WTC11 (cell line): Measurements from ENCODE around the gene TEX14. TPM values are rescaled to one million over a fixed set of nuclear protein-coding genes. Genes with fewer than 3 reads are reported as not detected.
A peak's percentile ranks its signal among the peaks of the same experiment; 100 is the strongest.

Experiments used
- ATAC-seq: fragments of 200-7000 bp; cut with Tn5 transposase; 2 replicates; pipeline ENCODE4 v1.10.0; 2021; ENCODE audit warnings: mild to moderate bottlenecking, moderate library complexity
- CTCF ChIA-PET: fragments of 300-600 bp; sonication (Branson Sonifier 250); formaldehyde crosslinking; loops from one replicate; lab custom pipeline; 2021; ENCODE audit warnings: antibody characterized with exemption; lab: Charles Lee
- POLR2A ChIA-PET: fragments of 350-600 bp; sonication (Branson Sonifier 250); formaldehyde crosslinking; loops from one replicate; lab custom pipeline; 2021; ENCODE audit warnings: antibody characterized with exemption; lab: Charles Lee
- DNase-seq: peaks from one replicate; pipeline ENCODE4 v3.0.0; 2021; ENCODE audit warnings: low spot score
- H3K27ac Mint-ChIP-seq: 2 replicates; pipeline ENCODE4 v1.8.0; 2021; ENCODE audit warnings: mixed read lengths
- H3K27me3 Mint-ChIP-seq: 2 replicates; pipeline ENCODE4 v1.8.0; 2021; ENCODE audit warnings: low read depth, mild to moderate bottlenecking, moderate library complexity, mixed read lengths
- H3K36me3 Mint-ChIP-seq: 2 replicates; pipeline ENCODE4 v1.8.0; 2021; ENCODE audit warnings: mixed read lengths
- H3K4me1 Mint-ChIP-seq: 2 replicates; pipeline ENCODE4 v1.8.0; 2022; ENCODE audit warnings: mixed read lengths
- H3K4me3 Mint-ChIP-seq: 2 replicates; pipeline ENCODE4 v1.8.0; 2021; ENCODE audit warnings: mild to moderate bottlenecking, moderate library complexity, mixed read lengths
- H3K9me3 Mint-ChIP-seq: 2 replicates; pipeline ENCODE4 v1.8.0; 2021; ENCODE audit warnings: mixed read lengths
- AFF4 ChIP-seq: sonication (generic); formaldehyde crosslinking; IDR thresholded peaks from 2 replicates; pipeline ENCODE4 v1.8.1; 2023; ENCODE audit warnings: mild to moderate bottlenecking, missing genetic modification reagents, borderline replicate concordance
- ATF6 ChIP-seq: sonication (generic); formaldehyde crosslinking; IDR thresholded peaks from 2 replicates; pipeline ENCODE4 v1.8.1; 2023; ENCODE audit warnings: mild to moderate bottlenecking, missing genetic modification reagents
- CDX4 ChIP-seq: fragments of 250-450 bp; sonication (Bioruptor Pico); IDR thresholded peaks from 2 replicates; pipeline ENCODE4 v1.9.0; 2021; ENCODE audit warnings: moderate library complexity, mild to moderate bottlenecking, inconsistent platforms, borderline replicate concordance
- CREB1 ChIP-seq: sonication (generic); formaldehyde crosslinking; IDR thresholded peaks from 2 replicates; pipeline ENCODE4 v1.8.0; 2023; ENCODE audit warnings: mild to moderate bottlenecking, missing genetic modification reagents
- CTCF ChIP-seq: fragments of 200-600 bp; IDR thresholded peaks from 2 replicates; pipeline ENCODE4 v1.8.0; 2022; ENCODE audit warnings: antibody characterized with exemption
- E2F4 ChIP-seq: sonication (generic); formaldehyde crosslinking; IDR thresholded peaks from 2 replicates; pipeline ENCODE4 v1.8.1; 2022; ENCODE audit warnings: low read depth, mild to moderate bottlenecking, moderate library complexity, missing genetic modification reagents, borderline replicate concordance
- FOXK1 ChIP-seq: sonication (generic); formaldehyde crosslinking; IDR thresholded peaks from 2 replicates; pipeline ENCODE4 v1.8.0; 2022; ENCODE audit warnings: mild to moderate bottlenecking, moderate library complexity, missing genetic modification reagents
- FOXP1 ChIP-seq: sonication (generic); formaldehyde crosslinking; IDR thresholded peaks from 2 replicates; pipeline ENCODE4 v1.8.0; 2022; ENCODE audit warnings: missing genetic modification reagents, mild to moderate bottlenecking, moderate library complexity, borderline replicate concordance
- GABPB1 ChIP-seq: sonication (generic); formaldehyde crosslinking; IDR thresholded peaks from 2 replicates; pipeline ENCODE4 v1.8.1; 2023; ENCODE audit warnings: mild to moderate bottlenecking, missing genetic modification reagents
- HMGXB4 ChIP-seq: sonication (generic); formaldehyde crosslinking; IDR thresholded peaks from 2 replicates; pipeline ENCODE4 v1.8.1; 2023; ENCODE audit warnings: mild to moderate bottlenecking, moderate library complexity, missing genetic modification reagents
- IRF2 ChIP-seq: sonication (generic); formaldehyde crosslinking; IDR thresholded peaks from 2 replicates; pipeline ENCODE4 v1.8.0; 2022; ENCODE audit warnings: low read depth, missing genetic modification reagents, borderline replicate concordance
- JAZF1 ChIP-seq: fragments of 250-450 bp; sonication (Bioruptor Pico); IDR thresholded peaks from 2 replicates; pipeline ENCODE4 v1.9.0; 2021; ENCODE audit warnings: moderate library complexity, mild to moderate bottlenecking, inconsistent platforms
- JUN ChIP-seq: sonication (generic); formaldehyde crosslinking; IDR thresholded peaks from 2 replicates; pipeline ENCODE4 v1.8.0; 2023; ENCODE audit warnings: mild to moderate bottlenecking, missing genetic modification reagents
- MXD4 ChIP-seq: fragments of 250-450 bp; sonication (Bioruptor Pico); IDR thresholded peaks from 2 replicates; pipeline ENCODE4 v1.8.0; 2021; ENCODE audit warnings: mild to moderate bottlenecking, moderate library complexity, borderline replicate concordance
- NR3C1 ChIP-seq: sonication (generic); formaldehyde crosslinking; conservative IDR thresholded peaks from 2 replicates; pipeline ENCODE4 v1.8.1; 2023; ENCODE audit warnings: low read depth, mild to moderate bottlenecking, missing genetic modification reagents
- OVOL2 ChIP-seq: fragments of 250-450 bp; sonication (Bioruptor Pico); IDR thresholded peaks from 2 replicates; pipeline ENCODE4 v1.9.0; 2021; ENCODE audit warnings: mild to moderate bottlenecking, borderline replicate concordance
- TEAD4 ChIP-seq: sonication (generic); formaldehyde crosslinking; IDR thresholded peaks from 2 replicates; pipeline ENCODE4 v1.8.0; 2022; ENCODE audit warnings: mild to moderate bottlenecking, missing genetic modification reagents
- USF1 ChIP-seq: sonication (generic); formaldehyde crosslinking; IDR thresholded peaks from 2 replicates; pipeline ENCODE4 v1.8.0; 2022; ENCODE audit warnings: mild to moderate bottlenecking, missing genetic modification reagents
- ZNF219 ChIP-seq: sonication (generic); formaldehyde crosslinking; IDR thresholded peaks from 2 replicates; pipeline ENCODE4 v1.8.0; 2023; ENCODE audit warnings: missing genetic modification reagents, mild to moderate bottlenecking, borderline replicate concordance
- ZNF423 ChIP-seq: fragments of 250-450 bp; sonication (Bioruptor Pico); IDR thresholded peaks from 2 replicates; pipeline ENCODE4 v2.1.2; 2022; ENCODE audit warnings: mild to moderate bottlenecking, moderate library complexity
- ZNF425 ChIP-seq: fragments of 250-450 bp; sonication (Bioruptor Pico); conservative IDR thresholded peaks from 2 replicates; pipeline ENCODE4 v1.9.0; 2021; ENCODE audit warnings: mild to moderate bottlenecking
- total RNA-seq: library from RNA; stranded (reverse); gene quantifications from 3 replicates; pipeline ENCODE4 v1.2.3, GENCODE V29; 2021

The TEX14 gene
- total RNA-seq, 1 experiment from 2014 or later, result 1.4 TPM

- H3K9me3 Mint-ChIP-seq, result no peaks in the 10 kb centered on the region
- POLR2A ChIA-PET, result no interaction called here
- TF ChIP-seq TEAD4 (CRISPR knock-in tag) (no peak), IRF2 (CRISPR knock-in tag) (no peak), HMGXB4 (no peak), ZNF219 (no peak), E2F4 (CRISPR knock-in tag) (no peak), NR3C1 (CRISPR knock-in tag) (no peak), CDX4 (CRISPR knock-in tag) (no peak), MXD4 (CRISPR knock-in tag) (no peak), CREB1 (CRISPR knock-in tag) (no peak), GABPB1 (CRISPR knock-in tag) (no peak), JAZF1 (CRISPR knock-in tag) (no peak), FOXP1 (no peak), FOXK1 (CRISPR knock-in tag) (no peak), USF1 (CRISPR knock-in tag) (no peak), ATF6 (CRISPR knock-in tag) (no peak)
- H3K4me3 Mint-ChIP-seq, result no peak overlapping the region
- peaks cover 7% of the 10 kb centered on the region; the same call in 1 of the 2 replicates for H3K27me3 Mint-ChIP-seq
- H3K4me1 Mint-ChIP-seq, result peaks cover 9% of the 10 kb centered on the region
- CTCF ChIA-PET, result interaction anchor here (0.6 to 1.8 kb wide), 7 partner anchors 9 to 64 kb away, joined by 3 to 9 read pairs (median 3); no protein-coding TSS in a partner anchor
- ATAC-seq (no peak), DNase-seq (no peak)
- no peaks in the 10 kb centered on the region for H3K36me3 Mint-ChIP-seq
- no peak overlapping the region for H3K27ac Mint-ChIP-seq
Measured at GRCh38 chr17:58605470-58605869, 86.4 kb downstream of the TEX14 start.

- CTCF ChIA-PET, result interaction anchor here (0.7 kb wide), 1 partner anchor 14 kb away, joined by 3 read pairs; no protein-coding TSS in a partner anchor
- H3K9me3 Mint-ChIP-seq, result no peaks in the 10 kb centered on the region
- H3K4me1 Mint-ChIP-seq, result peaks cover 9% of the 10 kb centered on the region
- DNase-seq, result no peak
- no peak overlapping the region for H3K27ac Mint-ChIP-seq
- H3K27me3 Mint-ChIP-seq, result peaks cover 12% of the 10 kb centered on the region; the same call in 1 of the 2 replicates
- H3K36me3 Mint-ChIP-seq, result no peaks in the 10 kb centered on the region
- POLR2A ChIA-PET, result interaction anchor here (1.9 kb wide), 1 partner anchor 30 kb away, joined by 10 read pairs; no protein-coding TSS in a partner anchor
- ATAC-seq, result peak; percentile 75
- H3K4me3 Mint-ChIP-seq, result no peak overlapping the region
- TF ChIP-seq ZNF425 (CRISPR knock-in tag), result no peak
- TF ChIP-seq CTCF, result no peak
- no peak for TF ChIP-seq AFF4 (CRISPR knock-in tag)
- no peak for TF ChIP-seq ZNF423
- TF ChIP-seq JUN (CRISPR knock-in tag), result no peak
- no peak for TF ChIP-seq MXD4 (CRISPR knock-in tag)
- TF ChIP-seq OVOL2 (CRISPR knock-in tag), result no peak
Measured at GRCh38 chr17:58601976-58602375, 89.9 kb downstream of the TEX14 start.
